KBM-7 (cell line): Measurements from ENCODE around the gene DTNB.
"Not testable (repeated sequence)": the region's sequence is repeated elsewhere in the genome, so short reads cannot be mapped to it uniquely, and the experiment has no call there.

Experiments used
- DNase-seq: peaks from one replicate; pipeline ENCODE4 v3.0.0-alpha.2; 2015
- in situ Hi-C: fragments of 300-500 bp; cut with MboI; formaldehyde crosslinking; loops from 2 replicates; pipeline ENCODE4 v1.14.3; 2020; ENCODE audit warnings: low sequenced_read_pairs, low pct_unique_long_range_greater_than_20kb, mixed read lengths

DTNB gene

GRCh38 chr2:25673300-25674076 is at the start of gene DTNB:
Gene DTNB (minus strand): TSS chr2:25673577. CDS start chr2:25652660, 20,917 bp downstream.
- DNase-seq, result peak; percentile 63
- in situ Hi-C loops, result no loop called here

GRCh38 chr2:25722224-25722623 is 48.8 kb upstream of the DTNB start:
- no peak for DNase-seq
- in situ Hi-C loops, result no loop called here

GRCh38 chr2:25720575-25720974 is 47.2 kb upstream of the DTNB start:
- DNase-seq, result no peak
- in situ Hi-C loops, result no loop called here

- in situ Hi-C loops, result no loop called here
- peak; percentile 35 for DNase-seq
Measured at GRCh38 chr2:25714740-25715139, 41.4 kb upstream of the DTNB start.

- in situ Hi-C loops, result no loop called here
- DNase-seq, result peak; percentile 60
Measured at GRCh38 chr2:25712455-25712854, 39.1 kb upstream of the DTNB start.

- in situ Hi-C loops, result no loop called here
- peak; percentile 88 for DNase-seq
Measured at GRCh38 chr2:25711675-25712354, 38.4 kb upstream of the DTNB start.

- no peak for DNase-seq
- in situ Hi-C loops, result no loop called here
Measured at GRCh38 chr2:25710750-25711149, 37.4 kb upstream of the DTNB start.

GRCh38 chr2:25709349-25709748 is 36.0 kb upstream of the DTNB start:
- no peak for DNase-seq
- in situ Hi-C loops, result no loop called here

- in situ Hi-C loops, result no loop called here
- no peak for DNase-seq
Measured at GRCh38 chr2:25707927-25708590, 34.7 kb upstream of the DTNB start.

GRCh38 chr2:25705575-25705974 is 32.2 kb upstream of the DTNB start:
- not testable (repeated sequence) for DNase-seq

GRCh38 chr2:25701801-25702200 is 28.4 kb upstream of the DTNB start:
- in situ Hi-C loops, result no loop called here
- no peak for DNase-seq

More at GRCh38 chr2:25705575-25705974, 32.2 kb upstream of the DTNB start:
- in situ Hi-C loops, result not testable (repeated sequence)

- in situ Hi-C loops, result no loop called here
- peak; percentile 60 for DNase-seq
Measured at GRCh38 chr2:25700221-25700660, 26.9 kb upstream of the DTNB start.

GRCh38 chr2:25699216-25699615 is 25.8 kb upstream of the DTNB start:
- in situ Hi-C loops, result no loop called here
- no peak for DNase-seq

GRCh38 chr2:25698752-25699151 is 25.4 kb upstream of the DTNB start:
- in situ Hi-C loops, result no loop called here

GRCh38 chr2:25697559-25698341 is 24.4 kb upstream of the DTNB start:
- in situ Hi-C loops, result no loop called here
- DNase-seq, result no peak

More at GRCh38 chr2:25698752-25699151, 25.4 kb upstream of the DTNB start:
- DNase-seq, result no peak

- in situ Hi-C loops, result no loop called here
- no peak for DNase-seq
Measured at GRCh38 chr2:25692737-25693445, 19.5 kb upstream of the DTNB start.

GRCh38 chr2:25692143-25692542 is 18.8 kb upstream of the DTNB start:
- in situ Hi-C loops, result no loop called here
- DNase-seq, result no peak

GRCh38 chr2:25690058-25690457 is 16.7 kb upstream of the DTNB start:
- no peak for DNase-seq
- in situ Hi-C loops, result no loop called here

- in situ Hi-C loops, result no loop called here
- DNase-seq, result no peak
Measured at GRCh38 chr2:25688236-25688635, 14.9 kb upstream of the DTNB start.
